Heart left ventricle (tissue), 16 donors: ENCODE data around the gene CD226. TPM values are rescaled to one million over a fixed set of nuclear protein-coding genes. Genes with fewer than 3 reads are reported as not detected.
A peak's percentile ranks its signal among the peaks of the same experiment; 100 is the strongest.

Source experiments
- ATAC-seq, 4 donors: fragments of 200-7000 bp; cut with Tn5 transposase; one replicate each; pipeline ENCODE4 v1.9.1; 2020 to 2022; ENCODE audit warnings: moderate library complexity in 4 of 4, mild to moderate bottlenecking in 3 of 4, moderate number of reproducible peaks in 1 of 4
- DNase-seq, 5 donors: peaks; one replicate each; pipeline ENCODE4 v3.0.0-alpha.2; 2020
- H3K27ac ChIP-seq, 12 donors: fragments of 200-600 bp; sonication (generic) in 4 of 12; one replicate each; pipeline versions ENCODE4 v1.5.0 to v1.8.0; 2016 to 2022; ENCODE audit warnings: mild to moderate bottlenecking in 2 of 12
- H3K27me3 ChIP-seq, 9 donors: fragments of 200-600 bp; sonication (generic) in 2 of 9; one replicate each; pipeline versions ENCODE4 v1.5.1 to v1.8.0; 2016 to 2022; ENCODE audit warnings: mild to moderate bottlenecking in 3 of 9
- H3K36me3 ChIP-seq, 9 donors: fragments of 200-600 bp; sonication (generic) in 2 of 9; one replicate each; pipeline versions ENCODE4 v1.5.0 to v1.8.0; 2018 to 2022; ENCODE audit warnings: mild to moderate bottlenecking in 2 of 9
- H3K4me1 ChIP-seq, 12 donors: fragments of 200-600 bp; sonication (generic) in 4 of 12; one replicate each; pipeline versions ENCODE4 v1.5.0 to v1.8.0; 2016 to 2022; ENCODE audit warnings: mild to moderate bottlenecking in 3 of 12
- H3K4me3 ChIP-seq, 12 donors: fragments of 200-600 bp; sonication (generic) in 4 of 12; one replicate each; pipeline versions ENCODE4 v1.5.0 to v1.8.0; 2017 to 2022; ENCODE audit warnings: mild to moderate bottlenecking in 9 of 12, moderate library complexity in 4 of 12
- H3K9me3 ChIP-seq, 12 donors: fragments of 200-600 bp; sonication (generic) in 4 of 12; one replicate each; pipeline versions ENCODE4 v1.5.0 to v1.8.0; 2016 to 2022; ENCODE audit warnings: mild to moderate bottlenecking in 1 of 12
- POLR2A ChIP-seq, 2 donors: fragments of 450-650 bp; IDR thresholded peaks; one replicate each; pipeline ENCODE4 v1.6.1; 2017; ENCODE audit warnings: antibody characterized with exemption in 2 of 2, mild to moderate bottlenecking in 2 of 2, moderate library complexity in 2 of 2
- WGBS, 4 donors: extraction: QIAGEN DNeasy Blood & Tissue Kit in 2 of 4; methylation state at CpG; one replicate each; pipeline versions ENCODE4 v1.1.5 to v1.1.7; 2013 to 2018; 5-methylcytosine and 5-hydroxymethylcytosine counted together
- intact Hi-C, 10 donors: fragments of 100-400 bp; cut with DNase I; formaldehyde crosslinking; loops; one replicate each; pipeline versions ENCODE4 v1.11.1 to v1.14.2; 2022
- polyA plus RNA-seq, 2 donors: library from polyadenylated mRNA; stranded (reverse); fragments of 200-250 nt; gene quantifications; one replicate each; pipeline ENCODE4 v1.2.3, GENCODE V29; 2013
- total RNA-seq, 9 donors: library from RNA; depleted of rRNA in 2 of 9; stranded (reverse); fragments of >200 nt in 2 of 9; fragmentation: NEBNext Ultra II Directional in 3 of 9; extraction: Animal tissue kit (Norgen Biotek cat#: 25700) in 3 of 9; gene quantifications; one replicate each; pipeline versions ENCODE4 v1.1.0 to v1.2.4, GENCODE V29; 2016 to 2023
- TF ChIP-seq, protein P1 (sequence below), 12 donors: fragments of 200-600 bp; sonication (generic) in 4 of 12; IDR thresholded peaks; one replicate each; pipeline versions ENCODE4 v1.5.0 to v1.8.0; 2018 to 2022; ENCODE audit warnings: antibody characterized with exemption in 12 of 12, mild to moderate bottlenecking in 5 of 12
- donor health status: ischemic (EF 13 %, LVEDD 7.1; RV severe dilation, severe dysfunction).
- donor health status: healthy with polysubstance abuse.
- donor health status: DM: no; HTN: yes; CAD: no.
- donor health status: DM: no; HTN: no; CAD: no.
- donor health status: ischemic (EF 25% LVEDD 6.9; RV normal size, moderate dysfunction).
- donor health status: ischemic (EF 25% LVEDD 5.7; RV mildly dilated, moderate dysfunction).
- donor health status: healthy.
- donor health status: DM: yes; HTN: yes; CAD: no.
- donor health status: ischemic (EF 35%, LVEDD 5.7; RV mildly dilated, moderate dysfunction).
- donor health status: nonischemic (EF 11% LVEDD 7.7; RV severe dilation, severe dysfunction).
- donor health status: DM: yes; HTN: yes; CAD: no.
- donor health status: PGD.
- donor health status: ischemic (EF 29% LVEDD 5.4; RV normal size, mild dysfunction).
- donor health status: nonischemic (EF 23%, LVEDD 6.1; RV moderate dilation, normal function).

Gene CD226
- total and polyA plus RNA-seq, 11 donors, result 0.15 to 4.1 (median 1.1) TPM

GRCh38 chr18:69897397-69898108 is 50.1 kb downstream of the CD226 start:
- no peak for TF ChIP-seq POLR2A (IDR thresholded peaks at IDR 0.05)
- TF ChIP-seq, protein P1, sequence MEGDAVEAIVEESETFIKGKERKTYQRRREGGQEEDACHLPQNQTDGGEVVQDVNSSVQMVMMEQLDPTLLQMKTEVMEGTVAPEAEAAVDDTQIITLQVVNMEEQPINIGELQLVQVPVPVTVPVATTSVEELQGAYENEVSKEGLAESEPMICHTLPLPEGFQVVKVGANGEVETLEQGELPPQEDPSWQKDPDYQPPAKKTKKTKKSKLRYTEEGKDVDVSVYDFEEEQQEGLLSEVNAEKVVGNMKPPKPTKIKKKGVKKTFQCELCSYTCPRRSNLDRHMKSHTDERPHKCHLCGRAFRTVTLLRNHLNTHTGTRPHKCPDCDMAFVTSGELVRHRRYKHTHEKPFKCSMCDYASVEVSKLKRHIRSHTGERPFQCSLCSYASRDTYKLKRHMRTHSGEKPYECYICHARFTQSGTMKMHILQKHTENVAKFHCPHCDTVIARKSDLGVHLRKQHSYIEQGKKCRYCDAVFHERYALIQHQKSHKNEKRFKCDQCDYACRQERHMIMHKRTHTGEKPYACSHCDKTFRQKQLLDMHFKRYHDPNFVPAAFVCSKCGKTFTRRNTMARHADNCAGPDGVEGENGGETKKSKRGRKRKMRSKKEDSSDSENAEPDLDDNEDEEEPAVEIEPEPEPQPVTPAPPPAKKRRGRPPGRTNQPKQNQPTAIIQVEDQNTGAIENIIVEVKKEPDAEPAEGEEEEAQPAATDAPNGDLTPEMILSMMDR (IDR thresholded peaks at IDR 0.05), result no peak
- Histone ChIP-seq H3K36me3 (no peaks in the 10 kb centered on the region), H3K4me3 (peak overlapping the region in 2 of 12 donors; percentile 5 to 12), H3K4me1 (no peaks in the 10 kb centered on the region), H3K27ac (peak overlapping the region in 1 of 12 donors; percentile 22), H3K27me3 (no peaks in the 10 kb centered on the region), H3K9me3 (no peaks in the 10 kb centered on the region)
- WGBS, 4 donors, result 87 to 92% (median 90%) methylated on average over 7 of the region's 7 CpGs
- no peak for ATAC-seq
- intact Hi-C loops, result no loop called here
- DNase-seq, result no peak

DNA sequence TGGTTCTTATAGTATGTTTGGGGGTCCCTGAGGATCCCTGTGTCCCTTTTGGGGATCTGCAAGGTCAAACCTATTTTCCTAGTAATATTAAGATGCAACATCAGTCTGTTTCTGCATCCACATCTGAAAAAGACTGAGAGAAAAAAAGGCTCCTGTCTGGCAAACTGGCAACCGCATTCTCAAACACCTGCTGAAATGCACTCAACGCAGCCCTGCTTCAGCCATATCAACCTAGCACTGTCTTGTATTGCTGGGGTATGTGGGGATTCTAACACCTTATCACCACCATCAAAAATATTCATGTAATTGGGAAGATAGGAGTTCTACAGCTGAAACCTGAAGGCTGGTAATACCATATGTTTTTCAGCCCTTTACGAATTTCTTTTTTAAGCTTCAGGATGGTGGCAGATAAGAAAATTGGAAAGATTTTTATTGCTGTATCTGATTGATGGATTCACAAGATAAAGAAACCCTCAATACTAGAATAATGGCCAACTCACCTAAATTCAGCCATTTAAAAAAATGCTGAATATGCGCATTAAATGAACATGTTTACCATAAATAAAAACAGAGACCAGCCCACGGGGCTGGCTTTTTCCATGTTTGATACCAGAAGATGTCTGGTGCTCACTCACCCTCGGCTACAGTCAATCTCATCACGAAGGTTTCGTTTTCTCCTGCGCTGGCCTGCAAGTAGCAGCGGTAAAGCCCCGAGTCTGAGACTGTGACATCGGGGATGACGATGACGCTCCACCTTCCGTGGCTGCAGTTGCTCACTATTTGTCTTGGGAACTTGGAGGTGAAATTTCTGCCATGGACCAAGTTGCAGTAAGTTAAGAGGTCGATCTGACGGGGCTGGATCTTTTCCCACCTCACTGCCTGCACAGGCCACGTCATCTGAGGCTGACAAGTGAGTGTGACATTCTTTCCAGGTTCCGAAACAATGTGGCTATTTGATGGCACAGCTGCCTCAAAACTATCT is 52.3 kb downstream of the CD226 start:
- H3K27me3 ChIP-seq, result no peaks in the 10 kb centered on the region
- DNase-seq, result peak in 1 of 5 donors; percentile 33
- no peaks in the 10 kb centered on the region for H3K9me3 ChIP-seq
- intact Hi-C loops, result no loop called here
- WGBS, 4 donors, result 83 to 86% (median 86%) methylated on average over 19 of the region's 19 CpGs
- H3K4me1 ChIP-seq, result no peaks in the 10 kb centered on the region
- H3K27ac ChIP-seq, result no peak overlapping the region
- peak in 1 of 4 donors; percentile 38 for ATAC-seq
- no peaks in the 10 kb centered on the region for H3K36me3 ChIP-seq
- H3K4me3 ChIP-seq, result peak overlapping the region in 1 of 12 donors; percentile 1
- no peak for TF ChIP-seq POLR2A (IDR thresholded peaks at IDR 0.05)
- TF ChIP-seq, protein P1 (IDR thresholded peaks at IDR 0.05), result no peak

- H3K27me3 ChIP-seq, result no peaks in the 10 kb centered on the region
- DNase-seq (no peak), ATAC-seq (no peak)
- H3K36me3 ChIP-seq, result no peaks in the 10 kb centered on the region
- H3K4me1 ChIP-seq, result no peaks in the 10 kb centered on the region
- TF ChIP-seq, protein P1 (IDR thresholded peaks at IDR 0.05), result no peak
- no peak for TF ChIP-seq POLR2A (IDR thresholded peaks at IDR 0.05)
- WGBS, 4 donors, result 66 to 82% (median 67%) methylated on average over 2 of the region's 2 CpGs
- no peak overlapping the region for H3K27ac ChIP-seq
- no peaks in the 10 kb centered on the region for H3K9me3 ChIP-seq
- H3K4me3 ChIP-seq, result no peak overlapping the region
- intact Hi-C loops, result no loop called here
These were observed 53.2 kb downstream of the CD226 start for GRCh38 chr18:69894467-69894866.

DNA sequence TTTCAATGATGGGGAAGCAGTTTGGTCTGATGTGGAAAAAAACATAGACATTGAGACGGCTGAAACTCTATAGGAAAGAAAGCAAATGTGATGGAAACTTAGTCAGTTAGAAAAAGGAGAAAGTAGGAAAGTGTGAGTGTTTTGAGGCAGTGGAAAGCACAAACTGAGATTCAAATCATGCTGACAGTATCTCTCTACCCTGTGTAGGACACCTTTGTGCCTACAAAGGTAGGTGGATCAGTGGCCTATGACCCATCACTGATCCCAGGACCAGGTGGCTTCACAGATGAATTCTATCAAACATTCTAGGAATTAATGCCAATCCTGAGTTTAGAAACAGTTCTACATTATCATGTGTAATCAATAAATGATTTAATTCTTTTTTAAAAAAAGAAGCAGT is 57.1 kb downstream of the CD226 start:
- Histone ChIP-seq H3K4me1 (no peaks in the 10 kb centered on the region), H3K27ac (no peak overlapping the region), H3K4me3 (no peak overlapping the region), H3K27me3 (no peaks in the 10 kb centered on the region), H3K9me3 (no peaks in the 10 kb centered on the region), H3K36me3 (no peaks in the 10 kb centered on the region)
- intact Hi-C loops, result no loop called here
- no peak for DNase-seq
- ATAC-seq, result no peak
- 91 to 98% (median 96%) methylated on average over 1 of the region's 1 CpG for WGBS, 4 donors
- no peak for TF ChIP-seq POLR2A (IDR thresholded peaks at IDR 0.05)
- TF ChIP-seq, protein P1 (IDR thresholded peaks at IDR 0.05), result no peak
